ENCODE results near the gene TMEM30A.

Gene TMEM30A

GRCh38 chr6:75302280-75302679, 17.7 kb upstream of the TMEM30A start:
- H3K9ac ChIP-seq (ENCODE audit: low read depth, low read length), result no peak overlapping the region
- H3K4me1 ChIP-seq (ENCODE audit: insufficient read depth, low read length), result peaks cover 10% of the 10 kb centered on the region
- H3K36me3 ChIP-seq (ENCODE audit: insufficient read depth, low read length), result no peaks in the 10 kb centered on the region
- no peaks in the 10 kb centered on the region for H3K9me3 ChIP-seq (ENCODE audit: control insufficient read depth, insufficient read depth, low read length)

GRCh38 chr6:75301537-75301936, 16.9 kb upstream of the TMEM30A start:
- Histone ChIP-seq H3K4me1 (ENCODE audit: insufficient read depth, low read length) (peaks cover 10% of the 10 kb centered on the region), H3K36me3 (ENCODE audit: insufficient read depth, low read length) (no peaks in the 10 kb centered on the region), H3K9me3 (ENCODE audit: control insufficient read depth, insufficient read depth, low read length) (no peaks in the 10 kb centered on the region), H3K9ac (ENCODE audit: low read depth, low read length) (no peak overlapping the region)

- peaks cover 10% of the 10 kb centered on the region for H3K4me1 ChIP-seq (ENCODE audit: insufficient read depth, low read length)
- H3K9ac ChIP-seq (ENCODE audit: low read depth, low read length), result no peak overlapping the region
Measured at GRCh38 chr6:75301088-75301487, 16.5 kb upstream of the TMEM30A start.

GRCh38 chr6:75300531-75300855, 15.9 kb upstream of the TMEM30A start:
- Histone ChIP-seq H3K4me1 (ENCODE audit: insufficient read depth, low read length) (peaks cover 10% of the 10 kb centered on the region), H3K9ac (ENCODE audit: low read depth, low read length) (no peak overlapping the region), H3K9me3 (ENCODE audit: control insufficient read depth, insufficient read depth, low read length) (no peaks in the 10 kb centered on the region), H3K36me3 (ENCODE audit: insufficient read depth, low read length) (no peaks in the 10 kb centered on the region)

More at GRCh38 chr6:75301088-75301487, 16.5 kb upstream of the TMEM30A start:
- H3K9me3 ChIP-seq (ENCODE audit: control insufficient read depth, insufficient read depth, low read length), result no peaks in the 10 kb centered on the region
- H3K36me3 ChIP-seq (ENCODE audit: insufficient read depth, low read length), result no peaks in the 10 kb centered on the region

DNA sequence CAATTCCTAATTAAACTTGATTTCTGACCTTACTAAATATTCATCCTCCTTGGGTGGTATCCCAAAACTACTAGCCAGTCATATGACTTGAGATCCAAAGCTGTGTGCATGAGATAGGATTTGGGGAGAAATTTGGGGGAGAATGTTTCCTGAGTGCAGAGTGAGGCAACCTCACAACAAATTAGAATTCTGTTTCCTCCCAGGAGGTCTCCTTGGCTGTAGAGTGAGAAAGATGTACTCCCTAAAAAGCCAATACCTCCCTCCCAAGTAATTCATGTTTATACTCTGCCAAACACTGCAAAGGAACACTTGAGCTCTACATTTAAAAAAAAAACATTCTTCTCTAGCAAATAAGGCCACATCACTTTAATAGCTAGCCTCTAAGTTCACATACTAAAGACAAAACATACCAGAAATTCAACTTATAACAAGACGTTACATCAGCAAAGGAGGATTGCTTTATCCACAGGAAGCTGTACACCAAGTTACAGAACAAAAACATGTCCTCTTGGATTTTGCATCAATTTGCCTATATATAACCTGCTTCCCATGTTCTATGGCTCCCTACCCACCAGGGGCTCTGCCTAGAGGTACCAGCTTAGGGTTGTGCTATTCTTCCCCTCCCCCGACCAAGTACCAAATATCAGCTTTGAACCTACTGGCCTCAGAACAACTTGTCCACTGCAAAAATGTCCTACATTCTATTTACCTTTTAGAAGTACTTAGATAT, 15.4 kb upstream of the TMEM30A start:
- H3K9me3 ChIP-seq (ENCODE audit: control insufficient read depth, insufficient read depth, low read length), result no peaks in the 10 kb centered on the region
- H3K9ac ChIP-seq (ENCODE audit: low read depth, low read length), result no peak overlapping the region
- peaks cover 10% of the 10 kb centered on the region for H3K4me1 ChIP-seq (ENCODE audit: insufficient read depth, low read length)
- H3K36me3 ChIP-seq (ENCODE audit: insufficient read depth, low read length), result no peaks in the 10 kb centered on the region

DNA sequence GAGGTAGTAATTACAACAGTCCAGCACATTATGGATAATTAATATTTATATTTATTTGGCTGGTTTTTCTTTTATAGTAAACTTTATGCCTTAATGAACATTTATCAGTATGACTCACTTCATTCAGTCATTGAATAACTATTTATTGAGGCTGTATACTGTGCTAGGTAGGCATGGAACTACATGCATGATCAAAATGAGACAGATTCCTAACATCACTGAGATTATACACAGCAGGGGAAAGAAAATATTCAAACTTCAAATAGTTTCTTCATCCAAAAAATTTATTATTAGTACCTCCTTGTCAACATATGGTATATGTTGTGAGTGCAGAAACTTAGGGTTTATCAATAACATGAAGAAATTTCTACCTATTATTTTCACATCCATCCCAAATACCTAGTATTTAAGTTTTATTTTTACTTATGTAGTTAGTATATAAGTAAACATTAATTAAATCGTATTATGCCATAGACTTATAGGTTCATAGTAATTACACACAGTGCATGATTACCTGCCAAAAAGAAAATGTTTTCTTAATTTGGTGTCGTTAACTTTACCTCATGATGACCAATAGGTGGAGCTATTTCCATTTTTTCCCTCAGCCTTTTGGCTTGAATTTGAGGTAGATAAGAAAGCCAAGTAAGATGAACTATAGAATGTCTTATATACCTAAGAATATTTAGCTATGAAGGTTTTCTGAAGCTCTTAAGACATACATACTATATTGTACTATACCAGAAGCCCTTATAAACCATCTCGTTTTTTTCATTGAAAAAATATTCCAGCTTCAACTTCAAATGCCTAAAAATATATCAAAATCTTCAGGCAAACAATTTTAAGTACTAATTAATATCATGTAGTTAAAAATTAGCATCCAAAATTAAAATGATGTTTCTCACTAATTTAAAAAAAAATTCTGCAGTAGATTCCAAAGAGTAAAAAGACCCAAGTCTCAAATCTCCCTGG, 12.5 kb upstream of the TMEM30A start:
- Histone ChIP-seq H3K9me3 (ENCODE audit: control insufficient read depth, insufficient read depth, low read length) (no peaks in the 10 kb centered on the region), H3K4me1 (ENCODE audit: insufficient read depth, low read length) (peaks cover 10% of the 10 kb centered on the region), H3K9ac (ENCODE audit: low read depth, low read length) (no peak overlapping the region), H3K36me3 (ENCODE audit: insufficient read depth, low read length) (no peaks in the 10 kb centered on the region)

DNA sequence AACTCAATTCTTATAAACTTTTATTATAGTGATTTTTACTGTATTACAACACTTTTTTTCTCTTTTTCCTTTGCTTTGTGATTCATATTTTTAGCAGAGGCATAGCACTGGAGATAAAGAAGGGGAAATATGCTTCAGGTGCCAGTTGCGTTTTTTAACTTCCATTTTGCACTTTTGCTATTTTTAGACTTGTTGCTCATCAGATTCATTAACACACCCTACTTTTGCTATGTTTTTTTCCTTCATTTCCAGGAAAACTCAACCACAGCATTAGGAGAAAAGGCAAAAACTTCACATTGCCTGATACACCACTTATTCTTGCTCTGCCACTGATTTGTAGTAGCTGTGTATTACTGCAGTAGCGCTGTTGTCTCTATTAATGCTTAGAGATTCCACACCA, 8.0 kb upstream of the TMEM30A start:
- Histone ChIP-seq H3K4me1 (ENCODE audit: insufficient read depth, low read length) (peaks cover 18% of the 10 kb centered on the region), H3K9ac (ENCODE audit: low read depth, low read length) (no peak overlapping the region), H3K9me3 (ENCODE audit: control insufficient read depth, insufficient read depth, low read length) (no peaks in the 10 kb centered on the region), H3K36me3 (ENCODE audit: insufficient read depth, low read length) (no peaks in the 10 kb centered on the region)

DNA sequence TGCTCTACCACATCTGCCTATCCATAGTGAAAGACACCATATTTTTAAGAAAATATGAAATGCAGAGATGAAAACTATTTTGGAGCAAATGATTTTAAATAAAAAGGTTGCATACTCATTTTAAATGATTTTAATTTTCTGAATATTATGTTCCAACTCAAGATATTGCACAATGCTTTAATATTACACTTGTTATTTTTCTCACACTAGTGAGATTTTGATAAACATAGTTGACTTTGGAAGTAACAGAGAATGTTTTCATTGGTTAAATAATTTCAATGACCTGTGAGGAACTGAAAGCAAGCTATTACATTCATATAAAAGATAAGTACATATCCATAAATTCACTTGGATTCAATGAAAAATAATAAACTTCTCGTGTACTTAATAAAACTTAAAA, 7.2 kb upstream of the TMEM30A start:
- H3K4me1 ChIP-seq (ENCODE audit: insufficient read depth, low read length), result peaks cover 18% of the 10 kb centered on the region
- no peaks in the 10 kb centered on the region for H3K9me3 ChIP-seq (ENCODE audit: control insufficient read depth, insufficient read depth, low read length)
- H3K9ac ChIP-seq (ENCODE audit: low read depth, low read length), result no peak overlapping the region
- H3K36me3 ChIP-seq (ENCODE audit: insufficient read depth, low read length), result no peaks in the 10 kb centered on the region

DNA sequence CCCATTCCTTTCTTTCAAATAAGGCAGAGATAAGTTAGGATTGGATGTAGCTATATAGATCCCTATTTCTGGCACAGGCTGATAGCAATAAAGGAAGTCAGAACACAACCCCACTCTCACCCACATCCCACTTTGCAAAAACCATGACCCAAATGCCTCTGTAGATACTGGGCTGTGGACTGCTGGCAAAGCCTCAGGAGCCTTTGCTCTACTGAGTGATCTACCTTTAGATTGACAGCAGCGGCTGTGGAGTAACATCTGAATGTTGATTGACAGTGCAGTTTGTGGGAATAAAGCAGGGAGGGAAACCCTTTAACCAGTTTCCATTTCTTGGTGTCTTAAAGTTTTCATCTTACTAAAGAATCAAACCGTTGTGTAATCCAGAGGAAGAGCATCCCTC, 6.7 kb upstream of the TMEM30A start:
- peaks cover 18% of the 10 kb centered on the region for H3K4me1 ChIP-seq (ENCODE audit: insufficient read depth, low read length)
- no peak overlapping the region for H3K9ac ChIP-seq (ENCODE audit: low read depth, low read length)
- H3K9me3 ChIP-seq (ENCODE audit: control insufficient read depth, insufficient read depth, low read length), result no peaks in the 10 kb centered on the region
- H3K36me3 ChIP-seq (ENCODE audit: insufficient read depth, low read length), result no peaks in the 10 kb centered on the region

GRCh38 chr6:75290136-75290945, 5.7 kb upstream of the TMEM30A start:
- Histone ChIP-seq H3K4me1 (ENCODE audit: insufficient read depth, low read length) (peaks cover 18% of the 10 kb centered on the region), H3K9me3 (ENCODE audit: control insufficient read depth, insufficient read depth, low read length) (no peaks in the 10 kb centered on the region), H3K36me3 (ENCODE audit: insufficient read depth, low read length) (no peaks in the 10 kb centered on the region), H3K9ac (ENCODE audit: low read depth, low read length) (no peak overlapping the region)

DNA sequence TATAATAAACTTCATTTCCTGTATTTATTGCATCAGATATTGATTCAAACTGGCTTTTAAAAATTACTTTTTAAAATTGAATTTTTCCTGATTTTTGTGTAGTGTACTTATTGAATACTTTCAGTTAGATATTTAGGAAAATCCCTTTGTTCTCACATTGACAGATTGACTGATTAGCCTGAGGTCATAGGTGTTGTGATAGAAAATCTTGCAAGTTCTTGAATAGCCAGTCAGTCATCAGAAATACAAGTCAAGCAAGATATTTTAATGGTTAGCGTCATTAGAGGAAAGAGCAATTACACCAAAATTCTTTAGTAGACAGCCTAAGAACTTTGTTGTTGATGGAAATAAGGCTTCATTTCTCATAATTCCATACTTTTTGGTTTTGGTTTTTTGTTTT, 3.4 kb upstream of the TMEM30A start:
- Histone ChIP-seq H3K9me3 (ENCODE audit: control insufficient read depth, insufficient read depth, low read length) (no peaks in the 10 kb centered on the region), H3K4me1 (ENCODE audit: insufficient read depth, low read length) (peaks cover 18% of the 10 kb centered on the region), H3K9ac (ENCODE audit: low read depth, low read length) (no peak overlapping the region), H3K36me3 (ENCODE audit: insufficient read depth, low read length) (no peaks in the 10 kb centered on the region)

DNA sequence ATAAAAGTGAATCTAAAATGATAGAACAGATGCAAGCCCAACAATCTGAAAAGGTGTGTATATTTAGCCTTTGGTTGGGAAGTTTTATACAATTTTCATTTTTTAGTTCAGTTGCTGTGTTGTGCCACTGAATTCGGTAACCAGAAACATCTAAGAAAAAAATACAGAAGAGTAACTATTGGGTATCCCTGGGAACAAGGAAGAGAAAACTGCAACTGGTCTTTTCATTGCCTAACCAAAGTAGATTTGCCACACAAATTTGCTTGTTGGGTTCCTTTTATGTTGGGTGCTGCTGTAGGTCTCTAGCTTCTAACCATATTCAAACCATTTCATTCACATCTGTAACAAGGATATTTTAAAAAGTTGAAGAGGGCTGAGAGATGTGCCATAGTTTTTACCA, 2.8 kb upstream of the TMEM30A start:
- Histone ChIP-seq H3K9ac (ENCODE audit: low read depth, low read length) (no peak overlapping the region), H3K4me1 (ENCODE audit: insufficient read depth, low read length) (peaks cover 18% of the 10 kb centered on the region), H3K9me3 (ENCODE audit: control insufficient read depth, insufficient read depth, low read length) (no peaks in the 10 kb centered on the region), H3K36me3 (ENCODE audit: insufficient read depth, low read length) (no peaks in the 10 kb centered on the region)

GRCh38 chr6:75286955-75287354, 2.4 kb upstream of the TMEM30A start:
- Histone ChIP-seq H3K9me3 (ENCODE audit: control insufficient read depth, insufficient read depth, low read length) (no peaks in the 10 kb centered on the region), H3K36me3 (ENCODE audit: insufficient read depth, low read length) (no peaks in the 10 kb centered on the region), H3K4me1 (ENCODE audit: insufficient read depth, low read length) (peaks cover 18% of the 10 kb centered on the region), H3K9ac (ENCODE audit: low read depth, low read length) (no peak overlapping the region)

DNA sequence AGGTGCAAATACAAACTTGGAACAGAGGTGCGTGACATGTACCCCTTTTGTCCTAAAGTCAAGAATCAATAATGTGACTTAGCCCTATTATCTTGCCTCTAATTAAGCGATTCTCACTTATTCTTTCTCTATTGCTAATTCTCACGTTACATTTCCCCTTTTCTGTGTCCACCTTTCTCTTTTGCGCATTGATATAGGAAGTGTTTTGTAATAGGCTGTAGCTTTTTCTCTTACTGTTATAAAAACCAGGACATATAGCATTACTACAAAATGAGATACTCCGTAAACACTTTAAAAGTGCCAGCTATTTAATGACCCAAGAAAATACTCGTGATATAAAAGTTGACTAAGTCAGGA, 669 bp upstream of the TMEM30A start:
- Histone ChIP-seq H3K9me3 (ENCODE audit: control insufficient read depth, insufficient read depth, low read length) (no peaks in the 10 kb centered on the region), H3K36me3 (ENCODE audit: insufficient read depth, low read length) (no peaks in the 10 kb centered on the region), H3K4me1 (ENCODE audit: insufficient read depth, low read length) (peaks cover 6% of the 10 kb centered on the region), H3K9ac (ENCODE audit: low read depth, low read length) (peak overlapping the region; percentile 69)

All from ES-I3 (cell line).